MM.1S (cell line): Measurements from ENCODE around the gene ITGA4.

Source experiments
- DNase-seq: peaks from one replicate; pipeline ENCODE4 v3.0.0-alpha.2; 2015
- H2AFZ ChIP-seq: fragments of 300-600 bp; sonication (generic); 2 replicates; pipeline ENCODE4 v1.6.0; 2016; ENCODE audit warnings: antibody characterized with exemption, low read length
- H3F3A ChIP-seq: fragments of 300-600 bp; sonication (generic); 2 replicates; pipeline ENCODE4 v1.6.1; 2016; ENCODE audit warnings: mild to moderate bottlenecking, antibody characterized with exemption, low read length, moderate library complexity, mixed read lengths; ENCODE audit not compliant: insufficient read depth
- H3K27ac ChIP-seq: fragments of 300-600 bp; sonication (generic); 2 replicates; pipeline ENCODE4 v1.5.1; 2016; ENCODE audit warnings: mild to moderate bottlenecking, low read length
- H3K27me3 ChIP-seq: fragments of 300-600 bp; sonication (generic); replicated peaks from 2 replicates; pipeline ENCODE4 v1.6.0; 2016; ENCODE audit warnings: low read length; ENCODE audit not compliant: insufficient read depth
- H3K36me3 ChIP-seq: fragments of 300-600 bp; sonication (generic); replicated peaks from 2 replicates; pipeline ENCODE4 v1.6.1; 2016; ENCODE audit warnings: mild to moderate bottlenecking, low read length, mixed read lengths; ENCODE audit not compliant: insufficient read depth
- H3K4me1 ChIP-seq: fragments of 300-600 bp; sonication (generic); 2 replicates; pipeline ENCODE4 v1.6.1; 2016; ENCODE audit warnings: low read length, mixed read lengths
- H3K4me2 ChIP-seq: fragments of 300-600 bp; sonication (generic); 2 replicates; pipeline ENCODE4 v1.6.0; 2016; ENCODE audit warnings: low read depth, low read length
- H3K4me3 ChIP-seq: fragments of 300-600 bp; sonication (generic); 2 replicates; pipeline ENCODE4 v1.5.1; 2016; ENCODE audit warnings: low read length, mixed read lengths
- H3K79me2 ChIP-seq: fragments of 300-600 bp; sonication (generic); 2 replicates; pipeline ENCODE4 v1.6.1; 2016; ENCODE audit warnings: mixed run types, low read length, mixed read lengths
- H3K9ac ChIP-seq: fragments of 300-600 bp; sonication (generic); 2 replicates; pipeline ENCODE4 v1.6.1; 2016; ENCODE audit warnings: low read length, mixed read lengths
- H3K9me2 ChIP-seq: fragments of 300-600 bp; sonication (generic); replicated peaks from 2 replicates; pipeline ENCODE4 v1.6.1; 2016; ENCODE audit warnings: mild to moderate bottlenecking, low read length, mixed read lengths; ENCODE audit not compliant: insufficient read depth
- H3K9me3 ChIP-seq: fragments of 300-600 bp; sonication (generic); replicated peaks from 2 replicates; pipeline ENCODE4 v1.6.1; 2016; ENCODE audit warnings: mild to moderate bottlenecking, low read length, mixed read lengths; ENCODE audit not compliant: insufficient read depth
- H4K20me1 ChIP-seq: fragments of 300-600 bp; sonication (generic); 2 replicates; pipeline ENCODE4 v1.6.1; 2016; ENCODE audit warnings: mild to moderate bottlenecking, low read length, moderate library complexity, mixed read lengths; ENCODE audit not compliant: insufficient read depth
- CTCF ChIP-seq: fragments of 300-600 bp; sonication (generic); IDR thresholded peaks from 2 replicates; pipeline ENCODE4 v1.5.1; 2016; ENCODE audit warnings: antibody characterized with exemption, low read length, mixed read lengths
- EZH2 ChIP-seq: fragments of 300-600 bp; sonication (generic); optimal IDR thresholded peaks from 2 replicates; pipeline ENCODE3; 2017; ENCODE audit warnings: low read depth, mild to moderate bottlenecking, antibody characterized with exemption, low read length, mixed read lengths
- EZH2phosphoT487 ChIP-seq: fragments of 300-600 bp; sonication (generic); IDR thresholded peaks from 2 replicates; pipeline ENCODE4 v1.6.1; 2018; ENCODE audit warnings: antibody characterized with exemption, low read length

Gene ITGA4

GRCh38 chr2:181552808-181553207 is 95.6 kb downstream of the ITGA4 start:
- H3K36me3 ChIP-seq, result no peaks in the 10 kb centered on the region
- H4K20me1 ChIP-seq, result no peaks in the 10 kb centered on the region
- DNase-seq, result no peak
- no peaks in the 10 kb centered on the region for H3K9me3 ChIP-seq
- no peaks in the 10 kb centered on the region for H3K4me1 ChIP-seq
- H3F3A ChIP-seq, result no peaks in the 10 kb centered on the region
- no peaks in the 10 kb centered on the region for H3K27me3 ChIP-seq
- no peak overlapping the region for H2AFZ ChIP-seq
- H3K4me2 ChIP-seq, result no peak overlapping the region
- H3K9me2 ChIP-seq, result no peaks in the 10 kb centered on the region
- H3K9ac ChIP-seq, result no peak overlapping the region
- no peak overlapping the region for H3K4me3 ChIP-seq
- H3K79me2 ChIP-seq, result no peaks in the 10 kb centered on the region
- TF ChIP-seq CTCF, result no peak
- TF ChIP-seq EZH2phosphoT487, result no peak
- no peak for TF ChIP-seq EZH2
- H3K27ac ChIP-seq, result no peak overlapping the region

GRCh38 chr2:181553244-181553643 is 96.1 kb downstream of the ITGA4 start:
- DNase-seq, result no peak
- no peaks in the 10 kb centered on the region for H3K9me2 ChIP-seq
- no peak overlapping the region for H3K4me2 ChIP-seq
- H3K9ac ChIP-seq, result no peak overlapping the region
- H2AFZ ChIP-seq, result no peak overlapping the region
- no peaks in the 10 kb centered on the region for H3K27me3 ChIP-seq
- no peaks in the 10 kb centered on the region for H3F3A ChIP-seq
- H3K4me1 ChIP-seq, result no peaks in the 10 kb centered on the region
- TF ChIP-seq EZH2 (no peak), CTCF (no peak), EZH2phosphoT487 (no peak)
- no peaks in the 10 kb centered on the region for H3K36me3 ChIP-seq
- no peak overlapping the region for H3K27ac ChIP-seq
- no peaks in the 10 kb centered on the region for H4K20me1 ChIP-seq
- H3K9me3 ChIP-seq, result no peaks in the 10 kb centered on the region
- H3K79me2 ChIP-seq, result no peaks in the 10 kb centered on the region
- no peak overlapping the region for H3K4me3 ChIP-seq

- Histone ChIP-seq H3K4me3 (no peak overlapping the region), H3K27me3 (no peaks in the 10 kb centered on the region), H3K79me2 (no peaks in the 10 kb centered on the region), H3K27ac (no peak overlapping the region), H3F3A (no peaks in the 10 kb centered on the region), H3K36me3 (no peaks in the 10 kb centered on the region), H3K4me1 (no peaks in the 10 kb centered on the region), H3K4me2 (no peak overlapping the region), H4K20me1 (no peaks in the 10 kb centered on the region), H3K9me3 (no peaks in the 10 kb centered on the region), H3K9me2 (no peaks in the 10 kb centered on the region), H2AFZ (no peak overlapping the region), H3K9ac (no peak overlapping the region)
- TF ChIP-seq CTCF, result no peak
- no peak for TF ChIP-seq EZH2phosphoT487
- no peak for TF ChIP-seq EZH2
- no peak for DNase-seq
Measured at GRCh38 chr2:181554061-181554830, 97.1 kb downstream of the ITGA4 start.
